Activated B cell treated with CpG ODN at 0.5 μM for 24 hours (primary cell): ENCODE results near the gene CCNI2. TPM values are rescaled to one million over a fixed set of nuclear protein-coding genes. Genes with fewer than 3 reads are reported as not detected.

Source experiments
- ATAC-seq: fragments of 200-7000 bp; cut with Tn5 transposase; one replicate; pipeline ENCODE4 v1.10.0; 2021; ENCODE audit warnings: low read depth, mild to moderate bottlenecking, moderate library complexity
- CTCF ChIA-PET: fragments of 350-600 bp; sonication (Branson Sonifier 250); formaldehyde crosslinking; loops from one replicate; lab custom pipeline; 2021; ENCODE audit warnings: antibody characterized with exemption; lab: Charles Lee
- POLR2A ChIA-PET: fragments of 350-600 bp; sonication (Branson Sonifier 250); formaldehyde crosslinking; loops from one replicate; lab custom pipeline; 2021; ENCODE audit warnings: antibody characterized with exemption; lab: Charles Lee
- DNase-seq: peaks from one replicate; pipeline ENCODE4 v3.0.0; 2022
- H3K27ac Mint-ChIP-seq: one replicate; pipeline ENCODE4 v1.8.0; 2020; ENCODE audit warnings: mixed read lengths
- H3K27me3 Mint-ChIP-seq: one replicate; pipeline ENCODE4 v1.8.0; 2021; ENCODE audit warnings: mixed read lengths
- H3K36me3 Mint-ChIP-seq: one replicate; pipeline ENCODE4 v1.8.0; 2021; ENCODE audit warnings: low read depth, mixed read lengths
- H3K4me1 Mint-ChIP-seq: one replicate; pipeline ENCODE4 v1.8.0; 2021; ENCODE audit warnings: mixed read lengths
- H3K4me3 Mint-ChIP-seq: one replicate; pipeline ENCODE4 v1.8.0; 2020; ENCODE audit warnings: mild to moderate bottlenecking, mixed read lengths
- H3K9me3 Mint-ChIP-seq: one replicate; pipeline ENCODE4 v1.8.0; 2020; ENCODE audit warnings: mixed read lengths
- CTCF ChIP-seq: fragments of 200-600 bp; IDR thresholded peaks from one replicate; pipeline ENCODE4 v1.8.0; 2022; ENCODE audit warnings: antibody characterized with exemption, mild to moderate bottlenecking
- intact Hi-C: fragments of 100-400 bp; cut with micrococcal nuclease; formaldehyde crosslinking; loops from one replicate; pipeline ENCODE4 v1.15.1; 2024
- total RNA-seq: library from RNA; stranded (reverse); gene quantifications from 2 replicates; pipeline ENCODE4 v1.2.3, GENCODE V29; 2022

The CCNI2 gene
- total RNA-seq, 1 donor from 2014 or later, result 0.44 TPM

GRCh38 chr5:132736853-132737833 is 10.1 kb upstream of the CCNI2 start, which contains the start of gene KIF3A:
KIF3A (minus strand) TSS chr5:132737546; CDS start chr5:132737419, 127 bp downstream.
- ChIA-PET CTCF (interaction anchor here (0.8 to 1.6 kb wide), 3 partner anchors 10 to 351 kb away, joined by 3 to 5 read pairs (median 4); partner anchors contain the start of gene CCNI2), POLR2A (interaction anchor here (0.5 to 1.8 kb wide), 11 partner anchors 10 to 1474 kb away, joined by 3 to 11 read pairs (median 4); partner anchors contain the start of genes AFF4, CCNI2, HSPA4 and SEPTIN8)
- Mint-ChIP-seq H3K4me3 (peak within 1 kb of the TSS; percentile 90), H3K27ac (peak within 1 kb of the TSS; percentile 87), H3K27me3 (peaks cover 5% of the 10 kb centered on the region), H3K36me3 (peaks cover 14% of the 10 kb centered on the region), H3K4me1 (peaks cover 18% of the 10 kb centered on the region), H3K9me3 (no peaks in the 10 kb centered on the region)
- DNase-seq (peak; percentile 98), ATAC-seq (peak; percentile 92)
- TF ChIP-seq CTCF, result no peak
- intact Hi-C loops, result loop anchor here (1.0 to 5.0 kb wide), 7 partner anchors 10 to 226 kb away; partner anchors contain the start of genes AFF4, CCNI2, GDF9 and SEPTIN8

- Mint-ChIP-seq H3K4me1 (peaks cover 18% of the 10 kb centered on the region), H3K36me3 (peaks cover 14% of the 10 kb centered on the region), H3K9me3 (no peaks in the 10 kb centered on the region), H3K27me3 (peaks cover 9% of the 10 kb centered on the region), H3K27ac (peak overlapping the region; percentile 87), H3K4me3 (peak overlapping the region; percentile 90)
- DNase-seq (no peak), ATAC-seq (no peak)
- CTCF ChIA-PET, result interaction anchor here (0.8 to 1.6 kb wide), 3 partner anchors 9 to 352 kb away, joined by 3 to 5 read pairs (median 4); partner anchors contain the start of gene CCNI2
- intact Hi-C loops, result loop anchor here (1.0 to 5.0 kb wide), 7 partner anchors 9 to 225 kb away; partner anchors contain the start of genes AFF4, CCNI2, GDF9 and SEPTIN8
- POLR2A ChIA-PET, result interaction anchor here (0.5 to 1.8 kb wide), 10 partner anchors 9 to 1541 kb away, joined by 3 to 11 read pairs (median 4); partner anchors contain the start of genes AFF4, CCNI2, HSPA4 and SEPTIN8
- TF ChIP-seq CTCF, result no peak
These were observed 9.1 kb upstream of the CCNI2 start for GRCh38 chr5:132737982-132738681.

- DNase-seq, result no peak
- Mint-ChIP-seq H3K36me3 (peaks cover 6% of the 10 kb centered on the region), H3K9me3 (no peaks in the 10 kb centered on the region), H3K27me3 (peaks cover 10% of the 10 kb centered on the region), H3K4me3 (no peak overlapping the region), H3K4me1 (peaks cover 18% of the 10 kb centered on the region), H3K27ac (no peak overlapping the region)
- ATAC-seq, result no peak
- no peak for TF ChIP-seq CTCF
- POLR2A ChIA-PET, result no interaction called here
- CTCF ChIA-PET, result interaction anchor here (0.9 kb wide), 1 partner anchor 81 kb away, joined by 3 read pairs; no protein-coding TSS in a partner anchor
- intact Hi-C loops, result loop anchor here (5.0 kb wide), 1 partner anchor 212 kb away; no protein-coding TSS in a partner anchor
These were observed 8.0 kb upstream of the CCNI2 start for GRCh38 chr5:132739232-132739631.

GRCh38 chr5:132742158-132742557 is 5.1 kb upstream of the CCNI2 start:
- ATAC-seq, result no peak
- POLR2A ChIA-PET, result no interaction called here
- no peaks in the 10 kb centered on the region for H3K9me3 Mint-ChIP-seq
- intact Hi-C loops, result no loop called here
- no peak overlapping the region for H3K4me3 Mint-ChIP-seq
- H3K36me3 Mint-ChIP-seq, result peaks cover 5% of the 10 kb centered on the region
- peaks cover 12% of the 10 kb centered on the region for H3K4me1 Mint-ChIP-seq
- DNase-seq, result no peak
- H3K27ac Mint-ChIP-seq, result no peak overlapping the region
- H3K27me3 Mint-ChIP-seq, result peaks cover 19% of the 10 kb centered on the region
- CTCF ChIA-PET, result no interaction called here
- no peak for TF ChIP-seq CTCF
